ENCODE data around the gene MUSK.

GRCh38 chr9:110850401-110851135, 182.0 kb downstream of the MUSK start:
- TF ChIP-seq CTCF (IDR thresholded peaks at IDR 0.05), result no peak
- no peak for TF ChIP-seq POLR2AphosphoS5 (IDR thresholded peaks at IDR 0.05; ENCODE audit: insufficient read depth in 1 of 2, low read depth in 1 of 2)
- TF ChIP-seq POLR2A (IDR thresholded peaks at IDR 0.05), result no peak
